Testis (tissue), 2 donors: ENCODE data around the gene BTBD17.

Source experiments
- POLR2A ChIP-seq: fragments of 450-650 bp; IDR thresholded peaks from one replicate; pipeline ENCODE4 v1.6.1; 2017; ENCODE audit warnings: antibody characterized with exemption, mild to moderate bottlenecking, moderate library complexity
- TF ChIP-seq, protein P1 (sequence below), 3 experiments: fragments of 450-650 bp in 2 of 3; fragments of 200-600 bp in 1 of 3; sonication (generic) in 1 of 3; IDR thresholded peaks; one replicate each; pipeline ENCODE4 v1.5.1; 2016 to 2019; ENCODE audit warnings: antibody characterized with exemption in 3 of 3, mild to moderate bottlenecking in 2 of 3, moderate library complexity in 1 of 3

- TF ChIP-seq, protein P1, sequence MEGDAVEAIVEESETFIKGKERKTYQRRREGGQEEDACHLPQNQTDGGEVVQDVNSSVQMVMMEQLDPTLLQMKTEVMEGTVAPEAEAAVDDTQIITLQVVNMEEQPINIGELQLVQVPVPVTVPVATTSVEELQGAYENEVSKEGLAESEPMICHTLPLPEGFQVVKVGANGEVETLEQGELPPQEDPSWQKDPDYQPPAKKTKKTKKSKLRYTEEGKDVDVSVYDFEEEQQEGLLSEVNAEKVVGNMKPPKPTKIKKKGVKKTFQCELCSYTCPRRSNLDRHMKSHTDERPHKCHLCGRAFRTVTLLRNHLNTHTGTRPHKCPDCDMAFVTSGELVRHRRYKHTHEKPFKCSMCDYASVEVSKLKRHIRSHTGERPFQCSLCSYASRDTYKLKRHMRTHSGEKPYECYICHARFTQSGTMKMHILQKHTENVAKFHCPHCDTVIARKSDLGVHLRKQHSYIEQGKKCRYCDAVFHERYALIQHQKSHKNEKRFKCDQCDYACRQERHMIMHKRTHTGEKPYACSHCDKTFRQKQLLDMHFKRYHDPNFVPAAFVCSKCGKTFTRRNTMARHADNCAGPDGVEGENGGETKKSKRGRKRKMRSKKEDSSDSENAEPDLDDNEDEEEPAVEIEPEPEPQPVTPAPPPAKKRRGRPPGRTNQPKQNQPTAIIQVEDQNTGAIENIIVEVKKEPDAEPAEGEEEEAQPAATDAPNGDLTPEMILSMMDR (IDR thresholded peaks at IDR 0.05), result no peak
- TF ChIP-seq POLR2A, result no peak
These were observed 4.2 kb downstream of the BTBD17 start for GRCh38 chr17:74357466-74357809.
